ENCODE data around the gene ZNF653. TPM values are rescaled to one million over a fixed set of nuclear protein-coding genes. Genes with fewer than 3 reads are reported as not detected.

ZNF653 gene
- total RNA-seq, 2 experiments from 2014 or later = 7.4 to 7.5 TPM

DNA sequence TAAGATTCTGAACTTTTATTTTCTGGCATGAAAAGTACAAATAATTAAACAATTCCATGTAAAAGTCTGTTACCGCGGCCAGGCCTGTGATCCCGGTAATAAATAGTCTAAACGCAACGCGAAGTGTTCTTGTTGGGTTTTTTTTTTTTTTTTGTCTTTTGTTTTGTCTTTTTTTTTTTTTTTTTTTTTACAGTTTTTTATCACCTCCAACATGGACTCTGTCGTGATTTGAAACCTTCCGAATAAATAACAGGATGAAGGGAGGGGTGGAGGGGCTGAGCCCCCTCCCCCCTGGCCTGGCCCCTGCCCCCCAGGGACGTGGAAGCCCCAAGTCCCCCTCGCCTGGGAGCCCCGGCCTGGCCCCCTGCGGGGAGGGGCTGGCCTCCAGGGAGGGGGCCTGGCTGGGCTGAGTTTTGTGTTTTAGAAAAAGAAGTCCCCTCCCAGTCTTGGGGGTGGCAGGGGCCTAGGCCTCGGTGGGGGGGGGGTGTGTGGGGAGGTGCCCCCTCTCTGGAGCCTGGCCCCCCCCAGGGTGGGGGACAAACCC is 54.2 kb downstream of the ZNF653 start:
- Mint-ChIP-seq H3K9me3 (no peaks in the 10 kb centered on the region), H3K4me1 (ENCODE audit: low read depth) (no peaks in the 10 kb centered on the region), H3K27me3 (no peaks in the 10 kb centered on the region), H3K36me3 (ENCODE audit: low read depth) (peaks cover 18% of the 10 kb centered on the region), H3K4me3 (no peak overlapping the region), H3K27ac (no peak overlapping the region)
- no peak for ATAC-seq (ENCODE audit: poor library complexity)
- ChIA-PET POLR2A (interaction anchor here (1.0 kb wide), 1 partner anchor 31 kb away, joined by 3 read pairs; no protein-coding TSS in a partner anchor), CTCF (no interaction called here)
- DNase-seq = no peak
- no peaks in the 10 kb centered on the region for H3K27me3 ChIP-seq (ENCODE audit: control insufficient read depth in 1 of 2, insufficient read depth in 2 of 2, low read length in 2 of 2)
- H3K4me1 ChIP-seq (ENCODE audit: insufficient read depth, low read length) = no peaks in the 10 kb centered on the region
- intact Hi-C loops (cut with DNase I, micrococcal nuclease) = no loop called here
- no peak overlapping the region for H3K4me3 ChIP-seq (ENCODE audit: low read length)
- H3K9me3 ChIP-seq (ENCODE audit: control insufficient read depth in 1 of 2, insufficient read depth in 1 of 2, low read length in 2 of 2) = no peaks in the 10 kb centered on the region
- no peak overlapping the region for H3K27ac ChIP-seq (ENCODE audit: low read depth in 1 of 2, low read length in 2 of 2)
- peaks cover 34% of the 10 kb centered on the region for H3K36me3 ChIP-seq (ENCODE audit: insufficient read depth, low read length)
- TF ChIP-seq, protein P1, sequence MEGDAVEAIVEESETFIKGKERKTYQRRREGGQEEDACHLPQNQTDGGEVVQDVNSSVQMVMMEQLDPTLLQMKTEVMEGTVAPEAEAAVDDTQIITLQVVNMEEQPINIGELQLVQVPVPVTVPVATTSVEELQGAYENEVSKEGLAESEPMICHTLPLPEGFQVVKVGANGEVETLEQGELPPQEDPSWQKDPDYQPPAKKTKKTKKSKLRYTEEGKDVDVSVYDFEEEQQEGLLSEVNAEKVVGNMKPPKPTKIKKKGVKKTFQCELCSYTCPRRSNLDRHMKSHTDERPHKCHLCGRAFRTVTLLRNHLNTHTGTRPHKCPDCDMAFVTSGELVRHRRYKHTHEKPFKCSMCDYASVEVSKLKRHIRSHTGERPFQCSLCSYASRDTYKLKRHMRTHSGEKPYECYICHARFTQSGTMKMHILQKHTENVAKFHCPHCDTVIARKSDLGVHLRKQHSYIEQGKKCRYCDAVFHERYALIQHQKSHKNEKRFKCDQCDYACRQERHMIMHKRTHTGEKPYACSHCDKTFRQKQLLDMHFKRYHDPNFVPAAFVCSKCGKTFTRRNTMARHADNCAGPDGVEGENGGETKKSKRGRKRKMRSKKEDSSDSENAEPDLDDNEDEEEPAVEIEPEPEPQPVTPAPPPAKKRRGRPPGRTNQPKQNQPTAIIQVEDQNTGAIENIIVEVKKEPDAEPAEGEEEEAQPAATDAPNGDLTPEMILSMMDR (IDR thresholded peaks at IDR 0.05) = no peak

DNA sequence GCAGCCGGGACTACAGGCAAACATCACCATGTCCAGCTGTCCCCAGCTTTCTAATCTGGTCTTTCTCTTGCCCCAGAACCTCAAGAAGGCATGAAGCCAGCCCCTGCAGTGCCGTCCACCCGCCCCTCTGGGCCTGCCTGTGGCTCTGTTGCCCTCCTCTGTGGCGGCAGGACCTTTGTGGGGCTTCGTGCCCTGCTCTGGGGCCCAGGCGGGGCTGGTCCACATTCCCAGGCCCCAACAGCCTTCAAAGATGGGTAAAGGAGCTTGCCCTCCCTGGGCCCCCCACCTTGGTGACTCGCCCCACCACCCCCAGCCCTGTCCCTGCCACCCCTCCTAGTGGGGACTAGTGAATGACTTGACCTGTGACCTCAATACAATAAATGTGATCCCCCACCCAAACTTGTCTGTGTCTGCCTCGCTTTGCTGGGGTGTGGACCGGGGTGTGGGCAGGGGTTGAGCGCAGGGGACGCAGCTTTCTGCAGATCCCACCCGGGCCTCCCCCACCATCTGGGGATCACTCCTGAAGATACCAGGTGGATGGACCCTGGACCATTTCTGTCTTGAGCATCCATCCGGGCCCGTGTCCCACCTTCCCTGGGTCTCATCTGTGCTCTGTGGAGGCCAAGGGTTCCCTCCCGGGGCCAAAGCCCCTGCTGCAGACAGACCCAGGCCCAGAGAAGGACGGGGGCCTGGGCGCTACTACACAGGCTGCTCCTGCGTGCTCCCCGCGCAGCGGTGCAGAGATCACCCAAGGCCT is 54.9 kb downstream of the ZNF653 start:
- peaks cover 21% of the 10 kb centered on the region for H3K36me3 Mint-ChIP-seq (ENCODE audit: low read depth)
- H3K36me3 ChIP-seq (ENCODE audit: insufficient read depth, low read length) = peaks cover 41% of the 10 kb centered on the region
- H3K27me3 Mint-ChIP-seq = no peaks in the 10 kb centered on the region
- intact Hi-C loops (cut with DNase I, micrococcal nuclease) = no loop called here
- no peak overlapping the region for H3K4me3 Mint-ChIP-seq
- TF ChIP-seq, protein P1 (IDR thresholded peaks at IDR 0.05) = no peak
- no peak for ATAC-seq (ENCODE audit: poor library complexity)
- H3K27ac Mint-ChIP-seq = no peak overlapping the region
- H3K9me3 ChIP-seq (ENCODE audit: control insufficient read depth in 1 of 2, insufficient read depth in 1 of 2, low read length in 2 of 2) = no peaks in the 10 kb centered on the region
- H3K4me1 ChIP-seq (ENCODE audit: insufficient read depth, low read length) = no peaks in the 10 kb centered on the region
- ChIA-PET POLR2A (no interaction called here), CTCF (interaction anchor here (1.4 kb wide), 1 partner anchor 32 kb away, joined by 3 read pairs; no protein-coding TSS in a partner anchor)
- DNase-seq = no peak
- no peaks in the 10 kb centered on the region for H3K9me3 Mint-ChIP-seq
- no peak overlapping the region for H3K27ac ChIP-seq (ENCODE audit: low read depth in 1 of 2, low read length in 2 of 2)
- H3K4me3 ChIP-seq (ENCODE audit: low read length) = no peak overlapping the region
- H3K27me3 ChIP-seq (ENCODE audit: control insufficient read depth in 1 of 2, insufficient read depth in 2 of 2, low read length in 2 of 2) = no peaks in the 10 kb centered on the region
- H3K4me1 Mint-ChIP-seq (ENCODE audit: low read depth) = no peaks in the 10 kb centered on the region

DNA sequence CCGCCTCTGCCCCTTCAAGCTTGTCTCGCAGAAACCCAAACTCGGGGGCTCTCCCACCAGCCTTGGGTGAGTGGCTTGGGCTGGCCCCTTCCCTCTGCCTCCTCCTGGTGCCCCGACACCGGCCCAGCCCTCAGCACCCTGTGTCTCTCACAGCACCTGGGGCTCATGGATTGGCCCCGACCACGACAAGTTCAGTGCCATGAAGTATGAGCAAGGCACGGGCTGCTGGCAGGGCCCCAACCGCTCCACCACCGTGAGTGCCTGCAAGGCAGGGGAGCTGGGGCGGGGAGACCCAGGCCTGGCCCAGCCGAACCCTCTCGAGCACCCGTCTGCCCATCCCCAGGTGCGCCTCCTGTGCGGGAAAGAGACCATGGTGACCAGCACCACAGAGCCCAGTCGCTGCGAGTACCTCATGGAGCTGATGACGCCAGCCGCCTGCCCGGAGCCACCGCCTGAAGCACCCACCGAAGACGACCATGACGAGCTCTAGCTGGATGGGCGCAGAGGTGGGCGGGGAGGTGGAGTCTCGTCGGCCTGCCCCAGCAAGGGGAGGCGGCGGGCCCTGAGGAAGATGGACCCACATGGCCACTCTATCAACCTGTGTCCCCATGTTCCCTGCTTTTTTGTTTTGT is 56.6 kb downstream of the ZNF653 start:
- TF ChIP-seq, protein P1 (IDR thresholded peaks at IDR 0.05) = no peak
- H3K4me1 Mint-ChIP-seq (ENCODE audit: low read depth) = no peaks in the 10 kb centered on the region
- H3K4me3 ChIP-seq (ENCODE audit: low read length) = no peak overlapping the region
- no peak overlapping the region for H3K27ac Mint-ChIP-seq
- DNase-seq (no peak), ATAC-seq (ENCODE audit: poor library complexity) (no peak)
- intact Hi-C loops (cut with DNase I, micrococcal nuclease) = no loop called here
- no peak overlapping the region for H3K27ac ChIP-seq (ENCODE audit: low read depth in 1 of 2, low read length in 2 of 2)
- ChIA-PET POLR2A (no interaction called here), CTCF (no interaction called here)
- peaks cover 38% of the 10 kb centered on the region for H3K36me3 Mint-ChIP-seq (ENCODE audit: low read depth)
- H3K36me3 ChIP-seq (ENCODE audit: insufficient read depth, low read length) = peaks cover 57% of the 10 kb centered on the region
- H3K4me3 Mint-ChIP-seq = no peak overlapping the region
- no peaks in the 10 kb centered on the region for H3K4me1 ChIP-seq (ENCODE audit: insufficient read depth, low read length)
- H3K9me3 ChIP-seq (ENCODE audit: control insufficient read depth in 1 of 2, insufficient read depth in 1 of 2, low read length in 2 of 2) = no peaks in the 10 kb centered on the region
- no peaks in the 10 kb centered on the region for H3K27me3 Mint-ChIP-seq
- no peaks in the 10 kb centered on the region for H3K27me3 ChIP-seq (ENCODE audit: control insufficient read depth in 1 of 2, insufficient read depth in 2 of 2, low read length in 2 of 2)
- no peaks in the 10 kb centered on the region for H3K9me3 Mint-ChIP-seq

Measured in CD4-positive, alpha-beta T cell (primary cell).